Activated naive CD8-positive, alpha-beta T cell treated with anti-CD3 and anti-CD28 coated beads for 36 hours (primary cell): ENCODE results near the gene IL12A. TPM values are rescaled to one million over a fixed set of nuclear protein-coding genes. Genes with fewer than 3 reads are reported as not detected.

Source experiments
- DNase-seq: peaks from one replicate; pipeline ENCODE4 v3.0.0; 2021
- H3K27ac Mint-ChIP-seq: one replicate; pipeline ENCODE4 v1.8.0; 2022; ENCODE audit warnings: mild to moderate bottlenecking, moderate library complexity, mixed read lengths
- H3K27me3 Mint-ChIP-seq: one replicate; pipeline ENCODE4 v1.8.0; 2022; ENCODE audit warnings: mild to moderate bottlenecking, mixed read lengths
- H3K36me3 Mint-ChIP-seq: one replicate; pipeline ENCODE4 v1.8.0; 2021; ENCODE audit warnings: mild to moderate bottlenecking, mixed read lengths
- H3K4me1 Mint-ChIP-seq: one replicate; pipeline ENCODE4 v1.8.0; 2021; ENCODE audit warnings: mixed read lengths
- H3K4me3 Mint-ChIP-seq: one replicate; pipeline ENCODE4 v1.8.0; 2022; ENCODE audit warnings: mild to moderate bottlenecking, moderate library complexity, mixed read lengths
- H3K9me3 Mint-ChIP-seq: one replicate; pipeline ENCODE4 v1.8.0; 2022; ENCODE audit warnings: mixed read lengths
- total RNA-seq, 2 experiments: library from RNA; stranded (reverse); gene quantifications; one replicate each; pipeline ENCODE4 v1.2.3, GENCODE V29; 2021

The IL12A gene
- under 1 TPM; 0.20 to 0.41 TPM for total RNA-seq

GRCh38 chr3:159988617-159989271, at the start of gene IL12A:
TSS of gene IL12A (plus strand) at chr3:159988835.
- Mint-ChIP-seq H3K4me1 (peaks cover 14% of the 10 kb centered on the region), H3K36me3 (no peaks in the 10 kb centered on the region), H3K9me3 (no peaks in the 10 kb centered on the region), H3K27me3 (peaks cover 10% of the 10 kb centered on the region), H3K4me3 (peak within 1 kb of the TSS; percentile 72), H3K27ac (no peak within 1 kb of the TSS)
- peak; percentile 88 for DNase-seq

GRCh38 chr3:159941038-159942000, 47.3 kb upstream of the IL12A start:
- no peak for DNase-seq
- H3K4me3 Mint-ChIP-seq: no peak overlapping the region
- no peaks in the 10 kb centered on the region for H3K36me3 Mint-ChIP-seq
- no peak overlapping the region for H3K27ac Mint-ChIP-seq
- H3K9me3 Mint-ChIP-seq: no peaks in the 10 kb centered on the region
- H3K4me1 Mint-ChIP-seq: peaks cover 3% of the 10 kb centered on the region
- peaks cover 15% of the 10 kb centered on the region for H3K27me3 Mint-ChIP-seq

GRCh38 chr3:159944781-159945180, 43.9 kb upstream of the IL12A start:
- Mint-ChIP-seq H3K4me3 (no peak overlapping the region), H3K27me3 (peaks cover 26% of the 10 kb centered on the region), H3K9me3 (no peaks in the 10 kb centered on the region), H3K36me3 (no peaks in the 10 kb centered on the region), H3K27ac (no peak overlapping the region), H3K4me1 (peaks cover 3% of the 10 kb centered on the region)
- DNase-seq: no peak

GRCh38 chr3:159945930-159946329, 42.7 kb upstream of the IL12A start:
- Mint-ChIP-seq H3K9me3 (no peaks in the 10 kb centered on the region), H3K36me3 (no peaks in the 10 kb centered on the region), H3K27me3 (peaks cover 30% of the 10 kb centered on the region), H3K4me3 (no peak overlapping the region), H3K27ac (no peak overlapping the region), H3K4me1 (peaks cover 3% of the 10 kb centered on the region)
- no peak for DNase-seq

- H3K4me3 Mint-ChIP-seq: no peak overlapping the region
- H3K27me3 Mint-ChIP-seq: peaks cover 35% of the 10 kb centered on the region
- H3K36me3 Mint-ChIP-seq: no peaks in the 10 kb centered on the region
- DNase-seq: no peak
- no peaks in the 10 kb centered on the region for H3K9me3 Mint-ChIP-seq
- H3K4me1 Mint-ChIP-seq: no peaks in the 10 kb centered on the region
- H3K27ac Mint-ChIP-seq: no peak overlapping the region
Observed at GRCh38 chr3:159947220-159947619, 41.4 kb upstream of the IL12A start.

- Mint-ChIP-seq H3K27me3 (peaks cover 31% of the 10 kb centered on the region), H3K4me1 (no peaks in the 10 kb centered on the region), H3K9me3 (no peaks in the 10 kb centered on the region), H3K36me3 (no peaks in the 10 kb centered on the region), H3K4me3 (no peak overlapping the region), H3K27ac (no peak overlapping the region)
- DNase-seq: no peak
Observed at GRCh38 chr3:159948429-159949144, 40.0 kb upstream of the IL12A start.

- Mint-ChIP-seq H3K27ac (no peak overlapping the region), H3K36me3 (no peaks in the 10 kb centered on the region), H3K9me3 (no peaks in the 10 kb centered on the region), H3K27me3 (peaks cover 25% of the 10 kb centered on the region), H3K4me1 (no peaks in the 10 kb centered on the region), H3K4me3 (no peak overlapping the region)
- DNase-seq: no peak
Observed at GRCh38 chr3:159950156-159950898, 38.3 kb upstream of the IL12A start.

- Mint-ChIP-seq H3K27ac (no peak overlapping the region), H3K36me3 (no peaks in the 10 kb centered on the region), H3K4me3 (no peak overlapping the region), H3K27me3 (peaks cover 25% of the 10 kb centered on the region), H3K4me1 (no peaks in the 10 kb centered on the region), H3K9me3 (no peaks in the 10 kb centered on the region)
- DNase-seq: no peak
Observed at GRCh38 chr3:159951540-159951939, 37.1 kb upstream of the IL12A start.

GRCh38 chr3:159953325-159954085, 35.1 kb upstream of the IL12A start:
- no peak overlapping the region for H3K27ac Mint-ChIP-seq
- DNase-seq: no peak
- no peaks in the 10 kb centered on the region for H3K36me3 Mint-ChIP-seq
- H3K27me3 Mint-ChIP-seq: peaks cover 22% of the 10 kb centered on the region
- H3K4me3 Mint-ChIP-seq: no peak overlapping the region
- peaks cover 2% of the 10 kb centered on the region for H3K9me3 Mint-ChIP-seq
- H3K4me1 Mint-ChIP-seq: no peaks in the 10 kb centered on the region

GRCh38 chr3:159960188-159961148, 28.2 kb upstream of the IL12A start:
- Mint-ChIP-seq H3K9me3 (peaks cover 2% of the 10 kb centered on the region), H3K27me3 (no peaks in the 10 kb centered on the region), H3K4me1 (peaks cover 3% of the 10 kb centered on the region), H3K4me3 (no peak overlapping the region), H3K27ac (no peak overlapping the region), H3K36me3 (no peaks in the 10 kb centered on the region)
- DNase-seq: no peak

- H3K4me3 Mint-ChIP-seq: no peak overlapping the region
- no peaks in the 10 kb centered on the region for H3K9me3 Mint-ChIP-seq
- no peaks in the 10 kb centered on the region for H3K36me3 Mint-ChIP-seq
- DNase-seq: no peak
- H3K4me1 Mint-ChIP-seq: peaks cover 3% of the 10 kb centered on the region
- H3K27ac Mint-ChIP-seq: no peak overlapping the region
- no peaks in the 10 kb centered on the region for H3K27me3 Mint-ChIP-seq
Observed at GRCh38 chr3:159964166-159964973, 24.3 kb upstream of the IL12A start.

- Mint-ChIP-seq H3K27ac (no peak overlapping the region), H3K27me3 (no peaks in the 10 kb centered on the region), H3K4me1 (no peaks in the 10 kb centered on the region), H3K4me3 (no peak overlapping the region), H3K9me3 (no peaks in the 10 kb centered on the region), H3K36me3 (no peaks in the 10 kb centered on the region)
- DNase-seq: no peak
Observed at GRCh38 chr3:159971311-159971710, 17.3 kb upstream of the IL12A start.
